Ectodermal cell (in vitro differentiated cells): ENCODE measurements around the gene CCDC107.

Source experiments
- H3K27ac ChIP-seq: 2 replicates; pipeline ENCODE4 v1.7.0; 2013; ENCODE audit warnings: mild to moderate bottlenecking, low read depth, low read length; ENCODE audit not compliant: insufficient read depth, poor library complexity, severe bottlenecking
- H3K27me3 ChIP-seq: 2 replicates; pipeline ENCODE4 v1.7.0; 2013; ENCODE audit warnings: mild to moderate bottlenecking, low read length; ENCODE audit not compliant: insufficient read depth, control insufficient read depth, poor library complexity, severe bottlenecking
- H3K36me3 ChIP-seq: one replicate; pipeline ENCODE4 v1.7.0; 2013; ENCODE audit warnings: low read length; ENCODE audit not compliant: control insufficient read depth, insufficient read depth
- H3K4me1 ChIP-seq: one replicate; pipeline ENCODE4 v1.7.0; 2013; ENCODE audit warnings: low read length; ENCODE audit not compliant: control insufficient read depth, insufficient read depth
- H3K4me3 ChIP-seq: 2 replicates; pipeline ENCODE4 v1.7.0; 2013; ENCODE audit warnings: low read depth, low read length, control low read depth; ENCODE audit not compliant: insufficient read depth
- H3K9me3 ChIP-seq: 2 replicates; pipeline ENCODE4 v1.7.0; 2013; ENCODE audit warnings: mild to moderate bottlenecking, low read length, moderate library complexity; ENCODE audit not compliant: control insufficient read depth
- WGBS, 2 experiments: methylation state at CpG; one replicate each; pipeline ENCODE4 v1.1.7; 2013; ENCODE audit warnings: missing lambda C conversion rate in 2 of 2; 5-methylcytosine and 5-hydroxymethylcytosine counted together

The CCDC107 gene

GRCh38 chr9:35702696-35703095, 44.6 kb downstream of the CCDC107 start:
- 92 to 93% methylated on average over 7 of the region's 7 CpGs for WGBS, 2 experiments
- Histone ChIP-seq H3K27ac (no peak overlapping the region), H3K9me3 (no peaks in the 10 kb centered on the region), H3K4me1 (no peaks in the 10 kb centered on the region), H3K36me3 (peaks cover 86% of the 10 kb centered on the region), H3K4me3 (no peak overlapping the region), H3K27me3 (no peaks in the 10 kb centered on the region)

- H3K27ac ChIP-seq: no peak overlapping the region
- no peaks in the 10 kb centered on the region for H3K9me3 ChIP-seq
- H3K36me3 ChIP-seq: peaks cover 82% of the 10 kb centered on the region
- no peaks in the 10 kb centered on the region for H3K4me1 ChIP-seq
- whole genome bisulfite sequencing, 2 experiments: 94 to 95% methylated on average over 26 of the region's 26 CpGs
- no peaks in the 10 kb centered on the region for H3K27me3 ChIP-seq
- no peak overlapping the region for H3K4me3 ChIP-seq
These were observed 46.0 kb downstream of the CCDC107 start for GRCh38 chr9:35703906-35704672.

GRCh38 chr9:35705372-35705771, 47.3 kb downstream of the CCDC107 start:
- Histone ChIP-seq H3K27me3 (no peaks in the 10 kb centered on the region), H3K4me3 (no peak overlapping the region), H3K36me3 (peaks cover 81% of the 10 kb centered on the region), H3K9me3 (no peaks in the 10 kb centered on the region), H3K4me1 (no peaks in the 10 kb centered on the region), H3K27ac (no peak overlapping the region)
- 88% methylated on average over 8 of the region's 8 CpGs for WGBS, 2 experiments

DNA sequence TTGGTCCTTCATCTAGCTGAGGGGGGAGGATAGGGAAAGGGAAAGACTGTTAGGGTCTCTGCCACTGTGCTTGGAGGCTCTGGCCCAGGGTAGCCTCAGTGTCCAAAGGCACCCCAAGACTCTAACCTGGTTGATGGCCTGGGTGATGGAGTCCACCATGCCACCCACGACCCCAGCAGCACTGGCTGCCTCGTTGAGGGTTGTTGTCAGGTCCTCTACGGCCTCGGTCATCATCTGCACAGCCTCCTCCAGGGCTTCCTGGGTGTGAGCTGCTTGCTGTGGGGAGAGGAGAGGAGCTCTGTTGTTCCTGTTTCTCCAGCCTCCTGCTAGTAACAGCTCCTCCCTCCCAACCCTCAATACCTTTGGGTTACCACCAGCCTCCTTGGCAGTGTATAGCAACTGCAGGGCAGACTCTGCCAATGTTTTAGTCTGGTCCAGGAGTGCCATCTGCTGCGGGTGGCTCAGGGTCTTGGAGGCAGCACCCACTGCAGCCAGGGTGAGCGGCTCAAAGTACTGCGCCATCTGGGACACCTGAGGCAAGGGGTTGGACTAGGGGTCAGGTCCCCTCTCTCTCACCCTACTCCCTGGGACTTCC, 47.8 kb downstream of the CCDC107 start:
- Histone ChIP-seq H3K27me3 (no peaks in the 10 kb centered on the region), H3K36me3 (peaks cover 82% of the 10 kb centered on the region), H3K4me3 (no peak overlapping the region), H3K27ac (no peak overlapping the region), H3K9me3 (no peaks in the 10 kb centered on the region), H3K4me1 (no peaks in the 10 kb centered on the region)
- WGBS, 2 experiments: 94 to 96% methylated on average over 7 of the region's 7 CpGs

DNA sequence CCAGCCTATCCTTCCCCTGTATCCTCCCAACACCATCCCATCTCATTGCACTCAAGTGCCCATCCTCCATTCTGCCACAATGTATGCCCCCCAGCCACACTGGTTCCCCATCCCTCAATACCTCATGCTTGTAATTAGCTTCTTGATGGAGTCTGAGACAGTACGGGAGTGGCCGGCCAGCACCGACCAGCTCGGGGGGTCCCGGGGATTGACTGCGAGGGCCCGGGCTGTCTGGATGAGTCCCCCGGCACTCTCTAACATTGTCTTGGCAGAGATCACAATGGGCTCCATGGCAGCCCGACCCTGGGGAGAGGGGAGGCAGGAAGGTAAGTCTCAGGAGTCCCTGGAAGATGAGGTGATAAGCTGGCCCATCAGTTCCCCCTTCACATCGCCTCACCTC, 48.9 kb downstream of the CCDC107 start:
- Histone ChIP-seq H3K4me3 (no peak overlapping the region), H3K36me3 (peaks cover 84% of the 10 kb centered on the region), H3K27ac (no peak overlapping the region), H3K27me3 (no peaks in the 10 kb centered on the region), H3K9me3 (no peaks in the 10 kb centered on the region), H3K4me1 (no peaks in the 10 kb centered on the region)
- WGBS, 2 experiments: 91 to 93% methylated on average over 10 of the region's 10 CpGs

DNA sequence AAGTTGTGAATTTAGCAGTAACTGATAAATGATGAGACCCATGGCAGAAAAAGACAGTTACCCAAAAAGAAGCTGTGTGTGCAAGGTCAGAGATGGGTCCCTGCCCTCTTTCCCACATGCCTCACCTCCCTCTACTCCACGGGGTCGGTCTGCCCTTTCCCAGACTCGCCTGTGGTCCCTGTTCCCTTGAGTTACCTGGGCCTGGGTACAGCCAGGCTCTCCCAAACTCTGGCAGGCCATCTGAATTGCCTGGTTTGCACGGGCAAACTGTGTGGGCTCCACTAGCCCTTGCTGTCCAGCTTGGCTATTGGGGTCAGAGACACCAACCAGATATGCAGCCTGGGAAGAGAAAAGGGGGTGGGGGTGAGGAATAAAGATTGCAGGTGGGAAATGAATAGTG, 50.1 kb downstream of the CCDC107 start:
- WGBS, 2 experiments: 95 to 97% methylated on average over 4 of the region's 4 CpGs
- no peaks in the 10 kb centered on the region for H3K9me3 ChIP-seq
- no peak overlapping the region for H3K4me3 ChIP-seq
- no peaks in the 10 kb centered on the region for H3K27me3 ChIP-seq
- no peak overlapping the region for H3K27ac ChIP-seq
- H3K36me3 ChIP-seq: peaks cover 90% of the 10 kb centered on the region
- H3K4me1 ChIP-seq: no peaks in the 10 kb centered on the region

DNA sequence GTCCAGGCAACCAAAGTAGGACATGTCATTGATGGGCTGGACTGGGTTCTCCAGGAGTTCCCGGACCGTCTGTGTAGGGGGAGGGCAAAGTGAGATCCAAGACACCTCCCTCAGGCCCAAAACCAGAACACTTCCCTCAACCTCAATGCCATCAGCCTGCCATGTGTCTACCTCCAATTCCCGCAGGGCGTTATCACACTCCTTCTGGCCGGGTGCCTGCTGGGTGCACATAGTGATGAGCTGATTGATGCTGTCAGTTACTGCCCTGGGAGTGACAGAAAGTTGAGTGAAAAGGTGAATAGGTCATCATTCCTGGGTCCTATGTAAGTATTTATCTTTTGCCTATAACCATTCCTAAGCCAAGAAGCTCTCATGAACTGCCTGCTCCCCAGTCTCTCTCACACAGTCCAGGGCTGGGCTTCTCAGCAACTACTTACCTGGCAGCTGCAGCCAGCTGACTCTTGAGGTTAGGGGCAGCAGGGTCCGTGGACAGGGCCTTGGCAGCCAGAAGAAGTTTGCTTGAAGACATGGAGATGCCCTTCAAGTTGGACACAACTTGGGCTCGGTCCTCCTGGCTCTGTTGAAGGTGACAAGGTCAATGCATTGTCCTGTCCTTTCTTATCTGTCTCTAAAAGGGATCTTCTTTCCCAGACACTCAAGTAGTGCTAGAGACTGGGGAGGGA, 52.9 kb downstream of the CCDC107 start:
- Histone ChIP-seq H3K27me3 (no peaks in the 10 kb centered on the region), H3K36me3 (peaks cover 88% of the 10 kb centered on the region), H3K27ac (no peak overlapping the region), H3K4me3 (no peak overlapping the region), H3K4me1 (no peaks in the 10 kb centered on the region), H3K9me3 (no peaks in the 10 kb centered on the region)
- 91 to 97% methylated on average over 5 to 7 of the region's 7 CpGs for WGBS, 2 experiments
